ENCODE results near the gene DCAF5.
"Not testable (repeated sequence)": the region's sequence is repeated elsewhere in the genome, so short reads cannot be mapped to it uniquely, and the experiment has no call there.

DCAF5 gene

DNA sequence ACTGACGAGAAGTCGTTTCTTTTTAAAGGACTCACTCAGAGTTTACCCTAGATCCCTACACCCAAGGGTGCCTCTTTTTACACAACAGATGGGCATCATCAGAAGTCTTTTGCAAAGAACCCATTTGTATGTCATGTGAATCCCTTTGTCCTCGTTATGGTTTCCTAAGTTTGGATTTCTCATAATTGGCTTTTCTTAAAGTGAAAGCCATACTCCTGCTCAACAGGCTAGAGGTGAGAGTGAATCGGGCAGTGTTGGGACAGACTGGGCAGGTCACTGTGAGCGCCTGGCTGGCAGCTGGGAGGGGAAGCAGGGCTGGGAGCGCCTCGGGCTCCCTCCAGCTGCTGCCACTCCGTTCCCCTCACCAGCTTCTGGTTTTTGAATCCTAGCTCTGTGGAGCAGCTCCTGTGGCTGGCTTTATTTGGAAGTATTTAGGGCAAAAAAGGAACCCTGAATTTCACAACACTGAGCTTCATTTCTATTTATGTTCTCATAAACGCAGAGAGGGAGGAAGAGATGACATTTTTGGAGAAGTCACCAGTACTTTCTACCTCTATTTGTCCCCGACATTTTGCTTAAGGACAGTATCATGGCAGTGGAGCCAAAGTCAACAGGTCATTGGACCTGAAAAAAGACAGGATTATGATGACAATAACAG, 110.0 kb downstream of the DCAF5 start:
- DNase-seq (ENCODE audit: low read depth) = no peak

GRCh38 chr14:69042299-69042698, 110.6 kb downstream of the DCAF5 start:
- no peak for DNase-seq (ENCODE audit: low read depth)

GRCh38 chr14:69041783-69042182, 111.1 kb downstream of the DCAF5 start:
- no peak for DNase-seq (ENCODE audit: low read depth)

DNA sequence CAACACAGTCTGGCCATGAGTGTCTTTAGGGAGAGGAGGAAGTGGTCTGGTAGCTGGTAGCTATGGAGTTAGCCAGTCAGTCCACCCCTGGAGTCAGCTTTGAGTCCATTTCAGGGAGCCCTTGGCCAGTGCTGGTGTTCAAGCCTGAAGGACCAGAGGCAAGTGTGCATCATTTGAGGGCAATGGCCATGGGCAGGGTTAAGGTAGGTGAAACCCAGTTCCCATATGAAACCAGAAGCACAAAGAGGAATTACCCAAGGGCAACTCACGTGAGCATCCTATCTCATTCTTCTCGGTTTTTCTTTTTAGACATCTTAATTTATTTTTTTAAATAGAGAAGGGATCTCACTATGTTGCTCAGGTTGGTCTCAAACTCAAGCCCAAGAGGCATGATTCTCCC, 112.6 kb downstream of the DCAF5 start:
- no peak for DNase-seq (ENCODE audit: low read depth)

DNA sequence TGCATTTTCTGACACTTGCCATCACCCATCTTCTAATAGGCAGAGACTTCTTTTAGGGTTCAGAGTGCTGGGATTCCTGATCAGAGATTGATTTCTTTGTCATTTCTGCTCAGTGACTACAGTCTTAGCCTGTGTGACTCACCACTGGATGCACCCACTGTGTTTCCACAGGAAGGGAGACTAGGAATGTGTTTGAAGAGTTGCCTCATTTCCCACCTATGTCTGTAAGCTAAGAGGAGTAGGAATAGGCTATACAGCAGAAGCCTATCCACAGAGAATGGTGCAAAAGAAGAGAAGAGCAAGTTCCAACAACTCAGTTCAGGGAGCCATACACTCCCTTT, 113.7 kb downstream of the DCAF5 start:
- DNase-seq (ENCODE audit: low read depth) = no peak

DNA sequence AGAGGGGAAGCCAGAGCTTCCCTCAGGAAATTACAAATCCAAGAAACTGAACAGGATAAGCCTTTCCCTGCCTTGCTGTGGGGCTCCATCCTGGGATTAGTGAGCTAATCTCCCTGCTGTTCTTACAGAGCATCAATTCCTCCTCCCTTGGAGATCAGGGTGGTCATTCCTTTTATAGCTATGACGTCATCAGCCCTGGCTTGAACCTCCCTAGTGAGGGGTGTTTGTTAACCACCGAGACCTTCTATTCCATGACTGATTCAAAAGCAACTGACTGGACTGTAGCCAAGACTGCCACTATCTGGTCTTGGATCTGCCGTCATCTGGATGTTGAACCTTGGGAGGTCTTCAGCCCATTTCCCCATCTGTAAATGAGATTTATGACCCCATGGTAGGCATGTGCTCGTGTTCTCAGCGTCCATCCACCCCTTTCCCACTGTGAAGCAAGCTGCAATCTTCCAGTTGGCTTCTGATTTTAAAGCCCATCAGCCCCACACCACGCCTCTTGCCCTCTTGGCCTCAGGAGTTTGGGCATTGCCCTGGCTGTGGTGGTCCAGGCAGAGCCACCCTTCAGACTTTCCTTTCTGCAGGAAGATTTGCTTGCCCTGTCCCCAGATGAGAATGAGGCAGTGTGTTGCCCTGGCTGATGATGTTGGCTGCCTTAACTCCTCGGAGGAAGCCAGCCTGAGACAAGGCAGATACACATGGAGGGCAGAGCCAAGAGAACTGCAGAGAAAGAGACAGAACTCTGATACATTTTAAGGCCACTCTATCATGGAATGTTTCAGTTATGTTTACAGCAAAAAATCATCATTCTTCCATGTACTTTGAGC, 114.2 kb downstream of the DCAF5 start:
- peak; percentile 84 for DNase-seq (ENCODE audit: low read depth)

DNA sequence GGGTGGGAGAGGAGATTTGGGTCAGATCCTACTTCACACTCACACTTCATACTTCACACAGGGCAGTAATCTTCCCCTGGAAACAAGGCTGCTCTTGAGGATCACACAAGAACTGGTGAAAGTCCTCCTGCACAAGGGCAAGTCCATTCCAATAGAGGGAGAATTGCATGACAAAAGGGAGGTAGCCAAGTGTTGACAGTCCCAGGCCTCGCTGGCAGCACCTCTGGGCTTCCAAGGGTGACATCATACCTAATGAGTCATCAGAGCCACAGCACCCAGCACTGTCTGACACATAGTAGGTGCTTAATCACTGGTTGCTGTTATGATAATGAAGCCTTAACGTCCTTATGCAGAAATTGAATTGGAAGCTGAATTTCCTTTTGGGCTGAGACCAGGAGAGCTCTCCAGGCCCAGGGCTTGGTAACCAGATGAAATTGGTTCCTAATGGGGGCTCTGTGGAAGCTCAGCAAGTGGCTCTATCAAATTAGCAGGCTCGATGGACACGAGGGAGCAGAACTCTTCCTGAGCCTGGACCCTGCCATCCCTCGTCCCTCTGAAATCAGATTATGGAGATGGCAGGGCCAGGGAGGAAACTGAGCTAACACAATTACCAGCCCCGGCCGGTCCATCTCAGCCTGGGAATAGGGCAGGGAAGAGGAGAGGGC, 115.0 kb downstream of the DCAF5 start:
- DNase-seq (ENCODE audit: low read depth) = no peak

DNA sequence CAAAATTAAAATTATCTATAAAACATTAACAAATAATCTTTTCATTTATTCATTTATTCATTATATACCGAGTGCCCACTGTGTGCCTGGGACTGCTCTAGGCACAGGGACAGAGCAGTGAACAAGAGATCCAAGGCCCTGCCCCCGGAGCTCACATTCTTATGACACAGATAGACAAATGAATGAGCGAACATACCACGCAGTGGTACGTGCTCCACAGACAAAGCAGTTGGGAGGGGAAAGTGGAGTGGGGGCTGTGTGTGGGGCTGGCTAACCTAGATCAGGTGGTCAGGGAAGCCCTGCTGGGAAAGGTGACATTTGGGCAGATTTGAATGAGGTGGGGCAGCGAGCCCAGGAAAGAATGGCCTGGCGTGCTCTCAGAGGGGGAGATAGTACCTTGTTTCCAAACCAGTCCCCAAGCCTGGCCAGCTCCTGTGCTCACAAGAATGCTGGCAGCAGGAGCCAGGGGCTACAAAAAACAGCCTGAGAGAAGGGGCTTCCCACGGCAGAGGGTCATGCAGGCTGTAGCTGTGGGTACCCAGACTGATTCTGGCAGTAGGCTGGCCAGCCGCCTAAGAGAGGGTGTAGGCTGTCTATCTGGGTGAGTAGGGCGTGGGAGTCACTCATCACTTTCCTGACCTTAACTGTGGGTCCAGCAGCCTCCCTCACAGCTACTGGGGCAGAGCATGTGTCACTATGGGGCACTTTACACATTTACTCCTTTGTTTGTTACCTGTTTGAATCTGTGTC, 116.0 kb downstream of the DCAF5 start:
- DNase-seq (ENCODE audit: low read depth) = no peak

DNA sequence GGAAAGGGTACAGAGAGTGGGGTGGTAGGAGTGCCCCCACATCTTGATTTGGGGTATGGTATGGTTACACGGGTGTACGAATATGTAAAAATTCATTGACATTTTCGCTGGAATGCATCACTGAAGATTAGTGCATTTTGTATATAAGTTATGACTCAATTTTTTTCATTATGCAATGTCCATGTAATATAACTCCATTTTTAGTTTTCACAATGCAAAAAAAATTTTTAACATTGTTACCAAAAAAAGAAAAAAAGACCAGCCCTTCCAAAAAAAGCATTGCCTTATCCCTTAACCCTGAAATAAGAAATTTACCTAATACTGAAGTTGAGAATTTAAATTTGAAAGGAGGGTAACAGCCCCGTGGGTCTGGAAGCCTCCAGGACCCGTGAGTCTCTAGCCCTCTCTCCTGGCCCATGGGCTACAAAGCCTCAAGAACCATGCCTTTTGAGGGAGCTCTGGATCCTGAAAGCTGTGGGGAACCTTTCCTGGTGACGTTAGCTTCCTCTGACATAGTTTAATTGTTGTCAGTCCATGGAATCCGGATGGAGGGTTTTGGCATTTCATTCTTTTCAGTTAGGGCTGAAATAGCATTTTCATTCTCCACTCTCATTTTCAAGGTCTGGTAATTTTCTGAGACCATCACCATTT, 118.2 kb downstream of the DCAF5 start:
- DNase-seq (ENCODE audit: low read depth) = no peak

- no peak for DNase-seq (ENCODE audit: low read depth)
Observed at GRCh38 chr14:69027242-69027913, 125.5 kb downstream of the DCAF5 start.

- DNase-seq (ENCODE audit: low read depth) = no peak
Observed at GRCh38 chr14:69023035-69023434, 129.9 kb downstream of the DCAF5 start.

GRCh38 chr14:69022093-69022492, 130.8 kb downstream of the DCAF5 start:
- not testable (repeated sequence) for DNase-seq (ENCODE audit: low read depth)

DNA sequence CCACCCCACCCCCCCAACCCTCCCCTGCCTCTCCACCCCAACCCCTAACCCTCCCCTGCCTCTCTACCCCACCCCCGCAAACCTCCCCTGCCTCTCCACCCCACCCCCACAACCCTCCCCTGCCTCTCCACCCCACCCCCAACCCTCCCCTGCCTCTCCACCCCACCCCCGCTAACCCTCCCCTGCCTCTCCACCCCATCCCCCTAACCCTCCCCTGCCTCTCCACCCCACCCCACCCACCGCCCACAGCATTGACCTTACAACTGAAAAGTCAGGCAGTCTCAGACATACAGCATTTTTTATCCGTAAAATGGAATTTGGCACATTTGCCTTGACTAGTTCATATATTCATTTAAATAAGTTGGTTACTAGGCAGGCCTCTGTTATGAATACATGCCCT, 135.2 kb downstream of the DCAF5 start:
- DNase-seq (ENCODE audit: low read depth) = no peak

- DNase-seq (ENCODE audit: low read depth) = no peak
Observed at GRCh38 chr14:69014829-69015259, 138.1 kb downstream of the DCAF5 start.

DNA sequence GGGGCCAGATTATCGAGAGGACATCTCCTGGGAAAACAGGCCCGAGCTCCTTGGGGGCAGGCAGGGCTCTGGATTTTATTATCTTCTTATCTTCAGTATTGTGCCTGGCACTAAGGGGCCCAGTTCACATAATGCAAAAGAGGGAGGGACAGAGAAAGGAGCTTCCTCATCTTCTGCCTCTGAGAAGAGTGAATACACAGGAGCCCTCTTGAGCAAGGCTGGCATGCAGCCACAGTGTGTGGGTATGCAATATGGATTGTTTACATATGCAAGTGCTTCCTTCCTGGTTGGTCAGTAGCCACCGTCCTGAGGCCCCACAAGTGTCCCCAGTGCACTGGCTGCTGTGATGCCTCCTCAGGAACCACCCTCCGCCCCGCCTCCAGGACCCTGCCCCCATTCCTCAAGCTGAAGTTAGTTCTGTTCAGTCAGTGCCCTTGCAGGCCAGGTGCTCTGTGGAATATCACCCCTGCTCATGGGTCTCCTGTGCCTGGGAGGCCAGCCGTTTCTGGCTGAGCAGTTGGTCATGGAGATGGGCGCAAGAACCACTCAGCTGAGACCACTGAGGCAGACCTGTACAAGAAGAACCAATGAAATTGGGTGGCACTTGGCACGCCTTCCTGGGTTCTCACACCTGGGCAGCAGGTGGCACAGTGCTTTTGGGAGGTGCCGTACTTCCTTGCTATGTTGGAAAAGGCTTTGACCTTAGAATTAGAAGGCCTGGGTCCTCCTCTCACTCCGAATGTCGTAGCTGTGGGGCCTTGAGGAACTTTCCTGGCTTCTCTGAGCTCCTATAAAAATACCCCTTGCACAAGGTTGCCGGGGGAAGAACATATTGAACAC, 138.8 kb downstream of the DCAF5 start:
- no peak for DNase-seq (ENCODE audit: low read depth)

DNA sequence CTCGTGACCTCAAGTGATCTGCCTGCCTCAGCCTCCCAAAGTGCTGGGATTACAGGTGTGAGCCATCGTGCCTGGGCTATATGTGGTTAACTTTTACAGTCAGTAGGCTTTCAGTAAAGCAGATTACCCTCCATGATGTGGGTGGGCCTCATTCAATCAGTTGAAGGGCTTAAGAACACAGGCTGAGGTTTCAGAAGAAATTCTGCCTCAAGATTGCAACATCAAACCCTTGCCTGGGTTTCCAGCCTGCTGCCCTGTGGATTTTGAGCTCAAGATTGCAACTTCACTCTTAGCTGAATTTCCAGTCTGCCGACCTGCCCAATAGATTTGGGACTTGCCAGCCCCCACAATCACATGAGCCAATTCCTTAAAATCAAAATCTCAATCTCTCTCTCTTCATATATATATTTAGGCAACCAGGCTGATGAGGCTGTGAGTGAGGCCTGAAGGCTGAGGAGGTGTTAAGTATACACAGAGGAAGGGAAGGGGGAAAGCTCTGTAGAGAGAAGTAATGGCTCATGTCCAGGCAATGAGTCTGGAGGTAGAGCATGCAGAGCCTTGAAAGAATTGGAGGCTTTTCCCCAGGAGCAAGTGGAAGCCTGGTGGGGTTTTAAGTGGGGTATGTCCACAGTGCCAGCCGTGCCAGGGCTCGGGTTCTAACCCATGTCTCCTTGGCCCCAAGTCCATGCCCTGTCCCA, 140.5 kb downstream of the DCAF5 start:
- no peak for DNase-seq (ENCODE audit: low read depth)

DNA sequence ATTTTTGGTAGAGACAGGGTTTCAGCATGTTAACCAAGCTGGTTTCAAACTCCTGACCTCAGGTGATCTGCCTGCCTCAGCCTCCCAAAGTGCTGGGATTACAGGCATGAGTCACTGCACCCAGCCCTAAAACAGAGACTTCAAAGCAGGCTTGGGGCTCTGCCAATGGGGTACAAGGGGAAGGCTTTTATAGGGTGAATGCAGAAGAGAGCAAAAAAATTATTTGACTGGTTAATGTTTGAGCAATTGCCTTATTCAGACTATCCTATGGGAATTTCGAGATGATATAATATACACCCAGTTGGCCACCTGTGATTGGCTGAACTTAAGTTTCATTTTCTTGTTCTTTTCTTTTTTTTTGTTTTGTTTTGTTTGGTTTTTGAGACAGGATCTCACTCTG, 142.3 kb downstream of the DCAF5 start:
- DNase-seq (ENCODE audit: low read depth) = no peak

- DNase-seq (ENCODE audit: low read depth) = peak; percentile 23
Observed at GRCh38 chr14:69008421-69008884, 144.5 kb downstream of the DCAF5 start.

- DNase-seq (ENCODE audit: low read depth) = no peak
Observed at GRCh38 chr14:69006346-69006745, 146.6 kb downstream of the DCAF5 start.
